Measurements from ENCODE around the gene TOE1. TPM values are rescaled to one million over a fixed set of nuclear protein-coding genes. Genes with fewer than 3 reads are reported as not detected.

The TOE1 gene
- total and polyA plus RNA-seq, 9 of the 15 experiments (the other 6 are each of a cell fraction or from before 2014, with no cell fraction given), result 32.1 to 85.7 (median 38.0) TPM

DNA sequence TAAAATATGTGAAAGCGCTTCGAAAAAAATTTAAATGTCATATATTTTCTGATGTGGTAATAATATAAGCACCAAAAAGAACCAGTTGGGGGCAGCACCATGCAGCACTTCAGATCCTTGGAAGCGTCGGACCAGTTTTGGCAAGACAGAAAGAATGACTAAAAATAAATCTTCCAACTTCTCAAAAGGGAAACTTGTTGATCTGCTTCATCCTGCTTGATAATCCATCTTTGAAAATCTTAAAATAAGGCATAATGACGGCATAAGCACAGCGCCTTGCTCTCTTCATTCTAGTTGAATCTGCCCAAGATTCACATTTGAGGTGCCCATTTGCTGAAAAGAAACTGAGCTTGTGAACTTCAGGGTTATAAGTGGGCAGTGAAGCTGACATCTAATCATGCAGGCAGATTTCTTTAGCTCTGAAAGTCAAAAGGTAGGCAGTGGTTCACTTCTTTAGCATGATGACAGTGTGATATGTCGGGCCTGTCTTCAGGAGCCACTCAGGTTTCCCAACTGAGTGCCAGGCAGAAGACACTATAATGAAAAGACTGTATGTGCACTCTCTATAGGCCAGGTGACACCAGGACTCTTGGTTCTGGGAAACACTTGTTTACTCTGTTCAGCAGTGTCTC lies 20.0 kb downstream of the TOE1 start (continued):
- TF ChIP-seq FOXM1 (IDR thresholded peaks at IDR 0.05; ENCODE audit: low read depth) (no peak), FOXM1 (CRISPR knock-in tag; IDR thresholded peaks at IDR 0.05; ENCODE audit: low read depth) (no peak), SP2 (IDR thresholded peaks at IDR 0.05; ENCODE audit: extremely low read depth, low read depth, low read length, poor library complexity, severe bottlenecking) (no peak), PKNOX1 (IDR thresholded peaks at IDR 0.05) (0 out of 2 replicates have a peak, but pooled peaks have one; percentile 4), ZBTB12 (CRISPR knock-in tag; IDR thresholded peaks at IDR 0.05) (0 out of 2 replicates have a peak, but pooled peaks have one; percentile 8), FOXJ3 (CRISPR knock-in tag; IDR thresholded peaks at IDR 0.05) (no peak), HIVEP1 (CRISPR knock-in tag; IDR thresholded peaks at IDR 0.05) (peak; percentile 57; the same call in 1 of the 2 replicates), CTCFL (IDR thresholded peaks at IDR 0.05; ENCODE audit: borderline replicate concordance, insufficient read depth, low read depth, low read length, poor library complexity, severe bottlenecking) (peak; percentile 45), BACH1 (tag; IDR thresholded peaks at IDR 0.05) (0 out of 2 replicates have a peak, but pooled peaks have one; percentile 8), CC2D1A (IDR thresholded peaks at IDR 0.05) (0 out of 2 replicates have a peak, but pooled peaks have one; percentile 16), NFATC3 (IDR thresholded peaks at IDR 0.05) (no peak), SMAD4 (CRISPR knock-in tag; conservative IDR thresholded peaks at IDR 0.05) (no peak), SMC3 (conservative IDR thresholded peaks at IDR 0.05; ENCODE audit: insufficient read depth, low read depth, low read length) (peak; percentile 50; the same call in 1 of the 2 replicates)

All from K562 (cell line).